WTC11 (cell line): ENCODE results near the gene NT5C1B. TPM values are rescaled to one million over a fixed set of nuclear protein-coding genes. Genes with fewer than 3 reads are reported as not detected.

ENCODE experiments used
- ATAC-seq: fragments of 200-7000 bp; cut with Tn5 transposase; 2 replicates; pipeline ENCODE4 v1.10.0; 2021; ENCODE audit warnings: mild to moderate bottlenecking, moderate library complexity
- CTCF ChIA-PET: fragments of 300-600 bp; sonication (Branson Sonifier 250); formaldehyde crosslinking; loops from one replicate; lab custom pipeline; 2021; ENCODE audit warnings: antibody characterized with exemption; lab: Charles Lee
- POLR2A ChIA-PET: fragments of 350-600 bp; sonication (Branson Sonifier 250); formaldehyde crosslinking; loops from one replicate; lab custom pipeline; 2021; ENCODE audit warnings: antibody characterized with exemption; lab: Charles Lee
- DNase-seq: peaks from one replicate; pipeline ENCODE4 v3.0.0; 2021; ENCODE audit warnings: low spot score
- H3K27ac Mint-ChIP-seq: 2 replicates; pipeline ENCODE4 v1.8.0; 2021; ENCODE audit warnings: mixed read lengths
- H3K27me3 Mint-ChIP-seq: 2 replicates; pipeline ENCODE4 v1.8.0; 2021; ENCODE audit warnings: low read depth, mild to moderate bottlenecking, moderate library complexity, mixed read lengths
- H3K36me3 Mint-ChIP-seq: 2 replicates; pipeline ENCODE4 v1.8.0; 2021; ENCODE audit warnings: mixed read lengths
- H3K4me1 Mint-ChIP-seq: 2 replicates; pipeline ENCODE4 v1.8.0; 2022; ENCODE audit warnings: mixed read lengths
- H3K4me3 Mint-ChIP-seq: 2 replicates; pipeline ENCODE4 v1.8.0; 2021; ENCODE audit warnings: mild to moderate bottlenecking, moderate library complexity, mixed read lengths
- H3K9me3 Mint-ChIP-seq: 2 replicates; pipeline ENCODE4 v1.8.0; 2021; ENCODE audit warnings: mixed read lengths
- ARID4B ChIP-seq: sonication (generic); formaldehyde crosslinking; IDR thresholded peaks from 2 replicates; pipeline ENCODE4 v1.8.0; 2023; ENCODE audit warnings: missing genetic modification reagents, mild to moderate bottlenecking, borderline replicate concordance
- ATF6 ChIP-seq: sonication (generic); formaldehyde crosslinking; IDR thresholded peaks from 2 replicates; pipeline ENCODE4 v1.8.1; 2023; ENCODE audit warnings: mild to moderate bottlenecking, missing genetic modification reagents
- CBFB ChIP-seq: sonication (generic); formaldehyde crosslinking; IDR thresholded peaks from 2 replicates; pipeline ENCODE4 v1.8.1; 2022; ENCODE audit warnings: mild to moderate bottlenecking, low read depth, missing genetic modification reagents
- CDX4 ChIP-seq: fragments of 250-450 bp; sonication (Bioruptor Pico); IDR thresholded peaks from 2 replicates; pipeline ENCODE4 v1.9.0; 2021; ENCODE audit warnings: moderate library complexity, mild to moderate bottlenecking, inconsistent platforms, borderline replicate concordance
- CREM ChIP-seq: sonication (generic); formaldehyde crosslinking; IDR thresholded peaks from 2 replicates; pipeline ENCODE4 v1.8.1; 2022; ENCODE audit warnings: mild to moderate bottlenecking, missing genetic modification reagents, moderate library complexity
- CTCF ChIP-seq: fragments of 200-600 bp; IDR thresholded peaks from 2 replicates; pipeline ENCODE4 v1.8.0; 2022; ENCODE audit warnings: antibody characterized with exemption
- ESRRA ChIP-seq: sonication (generic); formaldehyde crosslinking; IDR thresholded peaks from 2 replicates; pipeline ENCODE4 v1.8.1; 2022; ENCODE audit warnings: mild to moderate bottlenecking, missing genetic modification reagents, borderline replicate concordance
- IRF2 ChIP-seq: sonication (generic); formaldehyde crosslinking; IDR thresholded peaks from 2 replicates; pipeline ENCODE4 v1.8.0; 2022; ENCODE audit warnings: low read depth, missing genetic modification reagents, borderline replicate concordance
- JAZF1 ChIP-seq: fragments of 250-450 bp; sonication (Bioruptor Pico); IDR thresholded peaks from 2 replicates; pipeline ENCODE4 v1.9.0; 2021; ENCODE audit warnings: moderate library complexity, mild to moderate bottlenecking, inconsistent platforms
- MAX ChIP-seq: sonication (generic); formaldehyde crosslinking; IDR thresholded peaks from 2 replicates; pipeline ENCODE4 v1.8.0; 2022; ENCODE audit warnings: mild to moderate bottlenecking, missing genetic modification reagents
- NFATC4 ChIP-seq: fragments of 250-450 bp; sonication (Bioruptor Pico); IDR thresholded peaks from 2 replicates; pipeline ENCODE4 v1.9.0; 2021; ENCODE audit warnings: mild to moderate bottlenecking
- NFE2L1 ChIP-seq: sonication (generic); formaldehyde crosslinking; IDR thresholded peaks from 2 replicates; pipeline ENCODE4 v1.8.1; 2023; ENCODE audit warnings: missing genetic modification reagents
- PRDM15 ChIP-seq: sonication (generic); formaldehyde crosslinking; IDR thresholded peaks from 2 replicates; pipeline ENCODE4 v1.8.0; 2022; ENCODE audit warnings: missing genetic modification reagents
- PREB ChIP-seq: sonication (generic); formaldehyde crosslinking; IDR thresholded peaks from 2 replicates; pipeline ENCODE4 v1.8.1; 2022; ENCODE audit warnings: mild to moderate bottlenecking, missing genetic modification reagents, moderate library complexity, borderline replicate concordance
- SMAD3 ChIP-seq: sonication (generic); formaldehyde crosslinking; IDR thresholded peaks from 2 replicates; pipeline ENCODE4 v1.8.0; 2022; ENCODE audit warnings: missing genetic modification reagents, mild to moderate bottlenecking, borderline replicate concordance
- ZNF121 ChIP-seq: sonication (generic); formaldehyde crosslinking; IDR thresholded peaks from 2 replicates; pipeline ENCODE4 v1.8.0; 2023; ENCODE audit warnings: missing genetic modification reagents
- ZNF232 ChIP-seq: sonication (generic); formaldehyde crosslinking; IDR thresholded peaks from 2 replicates; pipeline ENCODE4 v1.8.0; 2022; ENCODE audit warnings: mild to moderate bottlenecking, missing genetic modification reagents
- ZNF532 ChIP-seq: fragments of 250-450 bp; sonication (Bioruptor Pico); IDR thresholded peaks from 2 replicates; pipeline ENCODE4 v1.9.0; 2021; ENCODE audit warnings: mild to moderate bottlenecking, borderline replicate concordance
- total RNA-seq: library from RNA; stranded (reverse); gene quantifications from 3 replicates; pipeline ENCODE4 v1.2.3, GENCODE V29; 2021

The NT5C1B gene
- total RNA-seq, 1 experiment from 2014 or later: not detected

- H3K4me1 Mint-ChIP-seq: no peaks in the 10 kb centered on the region
- DNase-seq: no peak
- H3K27ac Mint-ChIP-seq: no peak overlapping the region
- no peaks in the 10 kb centered on the region for H3K36me3 Mint-ChIP-seq
- no peaks in the 10 kb centered on the region; the same call in 1 of the 2 replicates for H3K27me3 Mint-ChIP-seq
- POLR2A ChIA-PET: no interaction called here
- CTCF ChIA-PET: no interaction called here
- ATAC-seq: no peak
- H3K9me3 Mint-ChIP-seq: peaks cover 8% of the 10 kb centered on the region
- H3K4me3 Mint-ChIP-seq: no peak overlapping the region
- no peak for TF ChIP-seq MAX (CRISPR knock-in tag)
- TF ChIP-seq CBFB (CRISPR knock-in tag): no peak
- no peak for TF ChIP-seq PRDM15 (CRISPR knock-in tag)
- TF ChIP-seq CDX4 (CRISPR knock-in tag): no peak
- TF ChIP-seq CTCF: no peak
- TF ChIP-seq ZNF121 (CRISPR knock-in tag): no peak
- no peak for TF ChIP-seq ARID4B
- no peak for TF ChIP-seq NFATC4
- no peak for TF ChIP-seq PREB (CRISPR knock-in tag)
- TF ChIP-seq NFE2L1: no peak
- TF ChIP-seq JAZF1 (CRISPR knock-in tag): no peak
- no peak for TF ChIP-seq ESRRA (CRISPR knock-in tag)
- TF ChIP-seq IRF2 (CRISPR knock-in tag): no peak
- no peak for TF ChIP-seq CREM (CRISPR knock-in tag)
- no peak for TF ChIP-seq ZNF232
- no peak for TF ChIP-seq SMAD3
- no peak for TF ChIP-seq ZNF532
- TF ChIP-seq ATF6 (CRISPR knock-in tag): no peak
Measured at GRCh38 chr2:18585526-18585925, 3.8 kb downstream of the NT5C1B start.
